Karpas-422 (cell line): ENCODE measurements around the gene SLC35D3. TPM values are rescaled to one million over a fixed set of nuclear protein-coding genes. Genes with fewer than 3 reads are reported as not detected.
"Not testable (repeated sequence)": the region's sequence is repeated elsewhere in the genome, so short reads cannot be mapped to it uniquely, and the experiment has no call there.

ENCODE experiments used
- DNase-seq: peaks from one replicate; pipeline ENCODE4 v3.0.0-alpha.2; 2015
- H2AFZ ChIP-seq: fragments of 200-600 bp; sonication (generic); 2 replicates; pipeline ENCODE4 v1.6.1; 2014; ENCODE audit warnings: antibody characterized with exemption, low read length, mixed read lengths
- H3K27ac ChIP-seq: fragments of 200-600 bp; sonication (generic); 2 replicates; pipeline ENCODE4 v1.5.1; 2014; ENCODE audit warnings: mild to moderate bottlenecking, low read length, moderate library complexity
- H3K27me3 ChIP-seq: fragments of 200-600 bp; sonication (generic); 2 replicates; pipeline ENCODE4 v1.6.1; 2014; ENCODE audit warnings: low read length, mixed read lengths
- H3K36me3 ChIP-seq: fragments of 200-600 bp; sonication (generic); 2 replicates; pipeline ENCODE4 v1.6.1; 2014; ENCODE audit warnings: low read length, mixed read lengths; ENCODE audit not compliant: insufficient read depth
- H3K4me1 ChIP-seq: fragments of 200-600 bp; sonication (generic); 2 replicates; pipeline ENCODE4 v1.6.1; 2014; ENCODE audit warnings: mild to moderate bottlenecking, low read length, mixed read lengths
- H3K4me2 ChIP-seq: fragments of 200-600 bp; sonication (generic); 2 replicates; pipeline ENCODE4 v1.6.1; 2014; ENCODE audit warnings: low read length, low read depth, mild to moderate bottlenecking; ENCODE audit not compliant: poor library complexity, severe bottlenecking
- H3K4me3 ChIP-seq: fragments of 200-600 bp; sonication (generic); 2 replicates; pipeline ENCODE4 v1.5.1; 2014; ENCODE audit warnings: mild to moderate bottlenecking, antibody characterized with exemption, low read length, mixed read lengths
- H3K79me2 ChIP-seq: fragments of 200-600 bp; sonication (generic); 2 replicates; pipeline ENCODE4 v1.6.1; 2014; ENCODE audit warnings: mild to moderate bottlenecking, low read length, mixed read lengths
- H3K9ac ChIP-seq: fragments of 200-600 bp; sonication (generic); 2 replicates; pipeline ENCODE4 v1.6.0; 2014; ENCODE audit warnings: low read length
- H3K9me2 ChIP-seq: fragments of 200-600 bp; sonication (generic), shearing (Covaris generic); replicated peaks from 2 replicates; pipeline ENCODE4 v1.6.0; 2014; ENCODE audit warnings: mild to moderate bottlenecking, low read length, moderate library complexity; ENCODE audit not compliant: insufficient read depth
- H3K9me3 ChIP-seq: fragments of 300-700, 200-600 bp; sonication (generic); 2 replicates; pipeline ENCODE4 v1.6.1; 2014; ENCODE audit warnings: low read length, mixed read lengths
- H4K20me1 ChIP-seq: fragments of 200-600 bp; sonication (generic); 2 replicates; pipeline ENCODE4 v1.6.1; 2014; ENCODE audit warnings: mild to moderate bottlenecking, antibody characterized with exemption, low read length, low read depth; ENCODE audit not compliant: insufficient read depth
- small RNA-seq: library from RNA; depleted of rRNA; stranded (forward); fragments of <200 nt; gene quantifications from one replicate; pipeline ENCODE3, GENCODE V24; 2014
- total RNA-seq: library from RNA; depleted of rRNA; stranded (reverse); fragments of >200 nt; shearing (Covaris generic); gene quantifications from 2 replicates; pipeline ENCODE4 v1.2.3, GENCODE V29; 2014; ENCODE audit warnings: low replicate concordance; rRNA removed

The SLC35D3 gene
- total RNA-seq, 1 experiment from 2014 or later, result not detected

DNA sequence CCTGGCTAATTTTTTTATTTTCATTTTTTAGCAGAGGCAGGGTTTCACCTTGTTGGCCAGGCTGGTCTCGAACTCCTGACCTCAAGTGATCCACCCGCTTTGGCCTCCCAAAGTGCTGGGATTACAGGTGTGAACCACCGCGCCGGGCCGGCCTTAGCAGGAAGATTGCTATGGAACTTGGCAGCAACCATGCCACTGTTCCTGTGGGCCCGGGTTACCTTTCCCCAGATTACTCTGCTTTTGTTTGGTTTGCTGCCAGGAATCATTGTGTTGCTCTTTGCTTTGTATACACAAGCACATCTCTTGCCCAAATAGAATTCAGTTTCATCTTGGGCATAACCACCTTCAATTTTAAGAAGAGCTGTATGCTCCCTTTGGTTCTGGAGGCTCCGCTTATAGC is 51.7 kb downstream of the SLC35D3 start:
- H3K27me3 ChIP-seq, H3K36me3 ChIP-seq, H3K27ac ChIP-seq, H3K4me3 ChIP-seq, H2AFZ ChIP-seq, H3K9me2 ChIP-seq, H4K20me1 ChIP-seq, H3K4me1 ChIP-seq, DNase-seq, H3K9me3 ChIP-seq, H3K4me2 ChIP-seq, H3K79me2 ChIP-seq, H3K9ac ChIP-seq: not testable (repeated sequence)

Small RNA genes lying within 50 kb of the gene (small RNA-seq; reads per million reads assigned to genes)
- gene RF00019, result not detected
- gene RPL35AP3, result not detected

Other genes with a start within 250 kb of the SLC35D3 start
- gene MAP3K5, start 129.8 kb upstream of the SLC35D3 start, total RNA-seq, result 1.0 and 1.1 TPM in 2 replicates
- gene PEX7, start 99.7 kb upstream of the SLC35D3 start, total RNA-seq, result 13.6 and 18.0 TPM in 2 replicates
- gene IL20RA, start 122.7 kb downstream of the SLC35D3 start, total RNA-seq, result not detected in 2 replicates